HG02571 (cell line): Measurements from ENCODE around the gene ARVCF.

Source experiments
- ATAC-seq: cut with Tn5 transposase; IDR thresholded peaks from one replicate; pipeline ENCODE4 v1.9.1; 2021; ENCODE audit warnings: mild to moderate bottlenecking, moderate library complexity; ENCODE audit not compliant: unreplicated experiment

ARVCF gene

DNA sequence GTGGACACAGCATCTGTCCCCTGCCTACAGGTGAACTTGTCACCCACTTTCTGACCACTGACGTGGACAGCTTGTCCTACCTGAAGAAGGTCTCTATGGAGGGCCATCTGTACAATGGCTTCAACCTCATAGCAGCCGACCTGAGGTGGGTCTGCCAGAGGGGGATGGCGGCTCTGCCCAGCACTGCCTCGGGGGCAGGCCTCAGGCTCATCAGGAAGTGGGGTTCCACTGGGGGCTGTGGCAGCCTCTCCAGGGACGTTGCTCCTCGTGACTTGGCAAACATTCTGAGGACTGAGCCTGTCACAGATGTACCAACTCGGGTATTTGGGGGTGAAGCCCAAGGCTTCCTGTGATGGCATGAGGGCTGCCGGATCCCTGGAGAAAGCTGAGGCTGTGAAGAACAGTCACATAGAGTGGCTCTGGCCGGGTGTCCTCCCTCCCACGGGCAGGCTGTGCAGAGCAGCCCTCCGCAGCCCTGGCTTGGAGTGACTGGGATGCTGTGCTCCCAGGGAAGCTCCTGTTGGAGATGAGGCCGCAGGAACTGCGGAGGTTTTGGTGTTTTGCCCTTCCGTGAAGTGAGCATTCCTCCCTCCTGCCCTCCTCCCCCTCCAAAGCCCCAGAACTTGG, 36.9 kb upstream of the ARVCF start:
- no peak for ATAC-seq

- no peak for ATAC-seq
Measured at GRCh38 chr22:20052309-20053259, 36.0 kb upstream of the ARVCF start.

DNA sequence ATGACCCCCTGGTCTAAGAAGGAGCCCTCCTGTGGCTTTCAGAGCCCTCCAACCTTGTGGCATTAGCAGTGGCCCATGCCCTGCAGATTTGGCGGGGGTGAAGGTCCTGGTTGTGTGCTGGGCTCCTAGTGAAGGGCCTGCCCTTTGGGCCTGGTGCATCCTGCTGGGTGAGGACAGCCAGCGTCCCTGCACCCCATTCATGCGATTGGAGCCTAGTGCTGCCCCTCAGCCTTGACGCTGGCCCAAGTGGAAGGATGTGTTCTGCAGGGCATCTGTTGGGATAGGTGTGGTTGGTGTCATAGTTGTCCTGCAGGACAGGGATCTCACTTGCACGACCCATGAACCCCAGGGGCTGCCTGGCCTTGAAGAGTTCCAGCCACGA, 35.3 kb upstream of the ARVCF start:
- no peak for ATAC-seq

DNA sequence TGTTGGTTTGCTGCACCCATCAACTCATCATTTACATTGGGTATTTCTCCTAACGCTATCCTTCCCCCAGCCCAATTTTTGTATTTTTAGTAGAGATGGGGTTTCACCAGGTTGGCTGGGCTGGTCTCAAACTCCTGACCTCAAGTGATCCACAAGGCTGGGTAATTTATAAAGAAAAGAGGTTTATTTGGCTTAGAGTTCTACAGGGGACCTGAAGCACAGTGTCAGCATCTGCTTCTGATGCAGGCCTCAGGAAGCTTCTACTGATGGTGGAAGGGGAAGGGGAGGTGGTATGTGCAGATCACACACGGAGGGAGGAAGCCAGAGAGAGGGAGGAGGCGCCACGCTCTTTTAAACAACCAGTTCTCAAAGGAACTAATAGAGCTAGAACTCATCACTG, 30.1 kb upstream of the ARVCF start:
- ATAC-seq = no peak

DNA sequence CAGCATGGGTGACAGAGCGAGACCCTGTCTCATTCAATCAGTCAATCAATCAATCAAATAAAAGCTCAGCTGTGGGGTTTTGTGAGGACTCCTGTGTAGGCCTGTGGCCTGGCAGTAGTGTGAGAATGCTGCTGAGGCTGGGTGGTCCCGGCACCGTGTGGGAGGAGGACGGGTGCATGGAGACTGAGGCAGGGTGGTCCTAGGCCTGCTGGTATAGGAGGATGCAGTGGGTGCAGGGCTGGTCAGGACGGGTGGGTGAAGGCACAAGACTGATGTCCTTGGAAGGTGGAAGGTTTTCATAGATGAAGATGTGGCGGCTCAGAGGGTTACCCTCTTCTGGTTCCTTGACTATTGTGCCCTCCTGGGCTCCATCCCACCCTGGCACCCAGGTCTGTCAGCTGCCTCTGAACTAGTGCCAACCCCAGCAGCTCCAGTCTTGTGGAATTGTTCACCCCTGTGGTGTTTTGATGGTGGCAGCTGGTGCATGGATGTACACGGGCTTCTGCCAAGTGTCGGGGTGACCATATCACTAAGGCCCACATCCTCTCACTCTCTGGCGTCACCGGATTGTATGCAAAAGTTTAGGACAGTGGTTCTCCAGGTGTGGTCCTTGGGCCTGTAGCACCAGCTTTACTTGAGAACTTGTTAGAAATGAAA, 28.0 kb upstream of the ARVCF start:
- no peak for ATAC-seq

DNA sequence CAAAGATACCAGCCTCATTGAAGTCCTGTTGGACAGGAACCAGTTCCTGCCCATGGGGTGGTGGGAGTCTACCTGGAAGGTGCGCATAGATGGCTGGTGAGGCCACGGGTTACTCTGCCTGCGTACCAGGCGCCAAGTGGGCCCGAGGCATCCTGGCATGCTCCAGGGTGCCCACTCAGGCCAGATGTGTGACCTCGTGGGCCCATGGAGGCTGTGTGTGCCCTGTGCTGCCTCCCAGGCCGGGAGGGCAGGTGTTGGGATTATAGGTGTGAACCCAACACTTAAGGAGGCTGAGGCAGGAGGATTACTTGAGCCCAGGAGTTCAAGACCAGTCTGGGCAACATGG, 27.3 kb upstream of the ARVCF start:
- no peak for ATAC-seq

- no peak for ATAC-seq
Measured at GRCh38 chr22:20043057-20043996, 26.7 kb upstream of the ARVCF start.

DNA sequence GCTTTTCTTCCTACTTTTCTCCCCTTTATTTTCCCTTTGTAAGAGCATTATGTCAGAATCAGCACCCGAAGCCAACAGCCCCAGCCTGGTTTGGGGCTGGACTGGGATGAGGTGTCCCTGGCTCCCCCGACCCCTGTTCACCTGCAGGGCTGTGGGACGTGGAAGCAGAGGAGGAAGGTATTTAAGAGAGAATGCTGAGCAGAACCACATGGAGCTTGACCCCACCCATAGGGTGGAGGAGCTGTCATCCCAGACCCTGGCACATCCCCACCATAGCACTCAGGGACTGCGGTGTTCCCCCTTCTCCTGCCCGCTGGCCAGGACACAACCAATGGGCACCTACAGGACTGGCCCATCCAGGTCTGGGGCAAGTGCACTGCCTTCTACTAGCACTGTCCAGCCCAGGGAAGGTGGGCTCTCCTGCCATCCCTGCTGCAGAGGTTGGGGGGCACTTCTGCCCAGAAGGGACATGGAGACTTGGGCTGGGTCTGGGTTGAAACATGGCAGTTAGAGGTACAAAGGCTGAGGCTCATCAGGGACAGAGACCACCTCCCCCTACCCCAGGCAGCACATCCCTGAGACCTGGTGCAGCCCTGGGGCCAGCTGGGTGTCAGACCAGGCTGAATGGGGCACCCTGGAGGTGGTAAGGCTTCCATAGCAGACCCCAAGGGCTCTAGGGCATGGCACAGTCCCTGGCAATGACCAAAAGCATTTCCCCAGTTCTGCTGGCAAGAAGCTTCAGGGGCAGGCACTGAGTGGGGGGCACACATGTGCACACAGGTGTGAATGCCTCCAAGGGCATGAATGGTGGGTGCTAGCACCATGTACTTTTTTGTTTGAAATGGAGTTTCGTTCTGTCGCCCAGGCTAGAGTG, 23.9 kb upstream of the ARVCF start:
- ATAC-seq = no peak

- no peak for ATAC-seq
Measured at GRCh38 chr22:20039683-20040325, 23.2 kb upstream of the ARVCF start.

DNA sequence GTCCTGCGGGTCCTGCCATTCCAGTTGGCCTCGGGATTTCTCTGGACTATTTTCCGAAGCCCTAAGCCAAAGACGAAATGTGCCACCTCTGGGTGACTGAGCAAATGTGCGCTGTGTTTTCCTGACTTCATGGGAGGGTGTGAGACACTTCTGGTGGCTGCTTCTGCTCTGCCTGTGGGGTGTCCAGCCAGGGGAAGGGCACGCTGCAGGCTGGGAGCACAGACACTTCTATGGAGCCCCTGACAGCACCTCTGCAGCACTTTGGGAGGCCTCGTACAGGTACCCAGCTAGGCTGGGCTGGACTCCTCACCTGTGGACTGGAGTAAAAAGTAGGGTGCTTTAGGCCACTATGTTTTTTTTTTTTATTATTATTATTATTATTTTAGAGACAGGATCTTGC, 22.0 kb upstream of the ARVCF start:
- ATAC-seq = no peak

DNA sequence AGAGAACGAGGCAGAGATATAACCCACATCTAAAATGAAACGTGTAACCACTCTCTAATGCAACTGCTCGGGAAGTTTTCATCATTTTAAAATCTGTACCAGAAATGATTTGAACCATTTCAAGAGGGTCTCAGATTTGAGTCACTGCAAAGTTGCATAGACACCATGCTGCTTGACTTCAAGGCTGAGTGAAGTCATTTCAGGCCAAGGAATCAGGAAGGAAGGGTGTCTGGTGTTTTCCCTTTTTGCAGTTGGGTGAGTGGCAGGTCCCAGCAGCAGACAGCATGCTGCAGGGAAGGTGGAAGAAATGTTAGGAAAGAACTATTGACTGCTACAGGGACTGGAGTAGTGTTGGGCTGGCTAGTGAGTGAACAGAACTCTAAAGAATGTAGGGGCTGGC, 20.8 kb upstream of the ARVCF start:
- ATAC-seq = no peak

GRCh38 chr22:20036535-20037392, 20.1 kb upstream of the ARVCF start:
- ATAC-seq = no peak

- no peak for ATAC-seq
Measured at GRCh38 chr22:20036084-20036482, 19.5 kb upstream of the ARVCF start.

GRCh38 chr22:20035375-20036083, 18.9 kb upstream of the ARVCF start:
- no peak for ATAC-seq

- no peak for ATAC-seq
Measured at GRCh38 chr22:20034143-20034542, 17.5 kb upstream of the ARVCF start.

- ATAC-seq = no peak
Measured at GRCh38 chr22:20033045-20033706, 16.6 kb upstream of the ARVCF start.

- no peak for ATAC-seq
Measured at GRCh38 chr22:20032407-20032991, 15.9 kb upstream of the ARVCF start.
